ENCODE measurements around the gene UBP1.
A peak's percentile ranks its signal among the peaks of the same experiment; 100 is the strongest.
"Not testable (repeated sequence)": the region's sequence is repeated elsewhere in the genome, so short reads cannot be mapped to it uniquely, and the experiment has no call there.

The UBP1 gene

GRCh38 chr3:33433843-33434242 is 6.4 kb downstream of the UBP1 start:
- DNase-seq: no peak

GRCh38 chr3:33430571-33430970 is 9.6 kb downstream of the UBP1 start:
- DNase-seq: no peak

GRCh38 chr3:33430061-33430460 is 10.1 kb downstream of the UBP1 start:
- DNase-seq: no peak

GRCh38 chr3:33429306-33429705 is 10.9 kb downstream of the UBP1 start:
- not testable (repeated sequence) for DNase-seq

GRCh38 chr3:33428734-33429133 is 11.5 kb downstream of the UBP1 start:
- DNase-seq: no peak

- DNase-seq: no peak
These were observed 13.4 kb downstream of the UBP1 start for GRCh38 chr3:33426630-33427317.

GRCh38 chr3:33426068-33426467 is 14.1 kb downstream of the UBP1 start:
- peak; percentile 5 for DNase-seq

GRCh38 chr3:33425453-33425852 is 14.8 kb downstream of the UBP1 start:
- DNase-seq: no peak

GRCh38 chr3:33424606-33425452 is 15.4 kb downstream of the UBP1 start:
- no peak for DNase-seq

GRCh38 chr3:33420966-33421365 is 19.2 kb downstream of the UBP1 start:
- DNase-seq: no peak

- no peak for DNase-seq
These were observed 20.3 kb downstream of the UBP1 start for GRCh38 chr3:33419948-33420347.

GRCh38 chr3:33417066-33417673 is 23.0 kb downstream of the UBP1 start:
- no peak for DNase-seq

GRCh38 chr3:33410816-33411215 is 29.4 kb downstream of the UBP1 start:
- DNase-seq: not testable (repeated sequence)

GRCh38 chr3:33403756-33404155 is 36.4 kb downstream of the UBP1 start:
- no peak for DNase-seq

- DNase-seq: no peak
These were observed 37.3 kb downstream of the UBP1 start for GRCh38 chr3:33402936-33403335.

- no peak for DNase-seq
These were observed 38.4 kb downstream of the UBP1 start for GRCh38 chr3:33401781-33402180.

- no peak for DNase-seq
These were observed 41.8 kb downstream of the UBP1 start for GRCh38 chr3:33398410-33398809.

GRCh38 chr3:33395900-33396299 is 44.3 kb downstream of the UBP1 start:
- no peak for DNase-seq

GRCh38 chr3:33394403-33395054 is 45.7 kb downstream of the UBP1 start:
- no peak for DNase-seq

GRCh38 chr3:33392703-33393125 is 47.5 kb downstream of the UBP1 start:
- no peak for DNase-seq

GRCh38 chr3:33392144-33392543 is 48.1 kb downstream of the UBP1 start:
- DNase-seq: no peak

GRCh38 chr3:33391255-33391995 is 48.8 kb downstream of the UBP1 start:
- DNase-seq: no peak

- DNase-seq: no peak
These were observed 50.3 kb downstream of the UBP1 start for GRCh38 chr3:33389908-33390307.
